Activated T-cell treated with anti-CD3 and anti-CD28 coated beads, Interleukin-2, amount 50 U/mL, for 24 hours (primary cell): ENCODE data around the gene SCART1.
"Not testable (repeated sequence)": the region's sequence is repeated elsewhere in the genome, so short reads cannot be mapped to it uniquely, and the experiment has no call there.

Experiments
- DNase-seq: peaks from one replicate; pipeline ENCODE4 v3.0.0-alpha.2; 2020
- H3K27ac Mint-ChIP-seq: 2 replicates; pipeline ENCODE4 v1.8.0; 2020; ENCODE audit warnings: mild to moderate bottlenecking, mixed read lengths
- H3K27me3 Mint-ChIP-seq: 2 replicates; pipeline ENCODE4 v1.8.0; 2020; ENCODE audit warnings: mixed read lengths
- H3K36me3 Mint-ChIP-seq: 2 replicates; pipeline ENCODE4 v1.8.0; 2020; ENCODE audit warnings: low read depth, mixed read lengths
- H3K4me1 Mint-ChIP-seq: 2 replicates; pipeline ENCODE4 v1.8.0; 2020; ENCODE audit warnings: low read depth, mixed read lengths
- H3K4me3 Mint-ChIP-seq: 2 replicates; pipeline ENCODE4 v1.8.0; 2020; ENCODE audit warnings: mild to moderate bottlenecking, moderate library complexity, mixed read lengths
- H3K9me3 Mint-ChIP-seq: 2 replicates; pipeline ENCODE4 v1.8.0; 2020; ENCODE audit warnings: mixed read lengths

The SCART1 gene

DNA sequence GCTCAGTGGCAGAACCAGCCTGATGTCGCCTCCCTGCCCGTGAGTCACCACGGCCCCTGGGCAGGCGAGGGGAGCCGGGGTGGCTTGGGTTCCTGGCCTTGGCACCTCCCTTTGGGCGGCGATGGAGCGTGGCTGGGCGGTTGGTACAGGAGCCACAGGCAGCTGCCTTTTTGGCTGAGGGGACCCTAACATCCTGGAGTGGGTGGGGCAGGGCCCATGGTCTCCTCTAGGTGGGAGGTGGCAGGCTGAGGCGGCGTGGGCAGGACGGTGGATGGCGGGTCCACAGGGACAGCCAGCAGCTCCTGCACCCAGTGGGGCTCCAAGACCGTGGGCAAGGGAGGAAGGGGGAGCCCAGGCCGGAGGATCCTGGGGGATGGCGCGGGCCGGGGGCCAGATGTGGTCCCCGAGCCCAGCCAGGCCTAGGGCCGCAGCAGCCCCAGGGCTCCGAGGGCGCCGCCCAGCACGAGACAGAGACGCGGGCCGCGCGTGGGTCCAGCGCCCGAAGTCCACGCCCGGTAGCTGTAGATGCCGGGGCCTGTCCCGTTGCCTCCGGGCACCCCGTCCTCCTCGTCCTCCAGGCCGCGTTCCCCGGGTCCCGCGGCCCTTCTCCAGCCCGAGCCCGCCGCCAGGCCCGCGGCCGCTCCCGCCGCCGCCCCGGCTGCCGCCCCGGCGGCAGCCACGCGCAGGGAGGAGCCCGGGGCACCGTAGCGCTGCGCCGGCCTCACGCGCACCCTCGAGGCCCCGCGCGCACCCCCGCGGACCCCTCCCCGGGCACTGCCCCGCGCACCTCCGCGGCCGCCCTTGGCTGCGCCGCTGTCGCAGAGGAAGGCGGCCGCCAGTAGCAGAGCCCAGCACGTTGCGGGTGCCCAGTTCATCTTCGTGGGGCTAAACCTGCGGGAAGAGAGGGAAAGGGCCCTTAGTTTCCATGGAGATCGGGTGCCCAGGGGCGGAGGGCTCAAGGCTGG lies 30.7 kb upstream of the SCART1 start:
- Mint-ChIP-seq H3K4me1 (peaks cover 8% of the 10 kb centered on the region), H3K4me3 (peak overlapping the region; percentile 35), H3K9me3 (no peaks in the 10 kb centered on the region), H3K36me3 (peaks cover 36% of the 10 kb centered on the region), H3K27ac (no peak overlapping the region), H3K27me3 (peaks cover 6% of the 10 kb centered on the region)
- peak; percentile 47 for DNase-seq

DNA sequence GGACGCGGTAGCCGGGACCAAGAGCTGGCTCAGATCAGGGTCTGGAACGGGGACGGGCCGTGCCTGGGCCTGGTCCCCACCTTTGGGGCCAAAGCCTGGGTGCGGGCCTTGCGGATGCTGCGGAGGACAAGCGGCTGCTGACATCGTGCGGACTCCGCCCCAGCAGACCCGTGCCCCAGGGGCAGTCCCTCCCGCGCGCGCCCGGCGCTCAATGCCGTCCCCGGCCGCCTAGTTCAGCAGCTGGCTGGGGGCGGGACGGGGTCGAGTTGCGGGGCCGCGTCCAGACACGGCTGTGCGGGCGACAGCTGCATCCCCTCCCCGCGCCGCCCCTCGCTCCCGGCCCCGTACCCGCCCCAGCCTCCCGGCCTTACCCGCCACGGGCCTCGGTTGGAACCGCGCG lies 29.6 kb upstream of the SCART1 start:
- H3K9me3 Mint-ChIP-seq, H3K4me3 Mint-ChIP-seq, H3K27me3 Mint-ChIP-seq, H3K4me1 Mint-ChIP-seq, DNase-seq, H3K27ac Mint-ChIP-seq: not testable (repeated sequence)
- H3K36me3 Mint-ChIP-seq = peaks cover 26% of the 10 kb centered on the region

DNA sequence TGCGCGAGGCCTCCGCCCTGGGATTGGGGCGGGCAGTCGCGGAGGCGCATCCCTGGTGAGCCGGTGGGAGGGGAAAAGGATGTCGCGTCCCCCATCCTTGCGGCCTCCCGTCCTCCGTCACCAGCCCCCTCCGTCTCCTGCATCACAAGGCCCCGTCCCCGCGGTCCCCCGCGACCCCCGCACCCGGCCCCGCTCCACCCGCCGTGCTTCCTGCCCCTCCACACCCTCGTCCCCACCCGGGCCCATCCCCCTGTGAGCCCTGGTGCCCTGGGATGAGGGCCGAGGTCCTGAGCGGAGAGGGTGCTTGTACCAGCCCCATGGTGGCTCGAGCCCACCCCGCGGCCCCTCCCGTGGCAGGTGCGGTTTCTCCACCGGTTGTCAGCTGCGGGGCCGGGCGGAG lies 29.1 kb upstream of the SCART1 start, which contains the start of gene SPRN:
Gene SPRN (minus strand): TSS at position 25 of the 400 bp plus-strand sequence. CDS start 944 bp downstream, outside the sequence.
- H3K4me1 Mint-ChIP-seq, H3K27ac Mint-ChIP-seq, DNase-seq, H3K27me3 Mint-ChIP-seq, H3K9me3 Mint-ChIP-seq: not testable (repeated sequence)
- peak within 1 kb of the TSS; percentile 35 for H3K4me3 Mint-ChIP-seq
- H3K36me3 Mint-ChIP-seq = peaks cover 21% of the 10 kb centered on the region

DNA sequence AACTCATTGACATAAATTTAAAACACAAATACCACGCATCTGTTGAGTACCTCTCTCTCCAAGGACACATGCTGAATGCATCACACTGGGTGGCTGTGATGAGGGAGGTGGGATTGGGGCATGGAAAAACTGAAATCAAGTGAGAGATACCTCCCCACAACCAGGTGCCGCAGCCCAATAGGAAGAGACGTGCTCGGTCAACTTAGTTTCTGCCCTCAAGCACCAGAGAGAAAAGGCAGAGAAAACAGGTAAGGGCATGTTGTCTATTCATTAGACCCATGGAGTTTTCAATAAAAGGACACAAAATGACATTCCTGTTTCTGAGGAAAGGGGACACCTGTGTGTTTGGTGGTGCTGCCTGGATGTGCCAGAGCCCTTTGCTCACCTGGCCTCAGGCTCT lies 24.2 kb upstream of the SCART1 start:
- not testable (repeated sequence) for H3K4me3 Mint-ChIP-seq, H3K27me3 Mint-ChIP-seq, H3K27ac Mint-ChIP-seq, H3K36me3 Mint-ChIP-seq, H3K9me3 Mint-ChIP-seq, H3K4me1 Mint-ChIP-seq, DNase-seq

DNA sequence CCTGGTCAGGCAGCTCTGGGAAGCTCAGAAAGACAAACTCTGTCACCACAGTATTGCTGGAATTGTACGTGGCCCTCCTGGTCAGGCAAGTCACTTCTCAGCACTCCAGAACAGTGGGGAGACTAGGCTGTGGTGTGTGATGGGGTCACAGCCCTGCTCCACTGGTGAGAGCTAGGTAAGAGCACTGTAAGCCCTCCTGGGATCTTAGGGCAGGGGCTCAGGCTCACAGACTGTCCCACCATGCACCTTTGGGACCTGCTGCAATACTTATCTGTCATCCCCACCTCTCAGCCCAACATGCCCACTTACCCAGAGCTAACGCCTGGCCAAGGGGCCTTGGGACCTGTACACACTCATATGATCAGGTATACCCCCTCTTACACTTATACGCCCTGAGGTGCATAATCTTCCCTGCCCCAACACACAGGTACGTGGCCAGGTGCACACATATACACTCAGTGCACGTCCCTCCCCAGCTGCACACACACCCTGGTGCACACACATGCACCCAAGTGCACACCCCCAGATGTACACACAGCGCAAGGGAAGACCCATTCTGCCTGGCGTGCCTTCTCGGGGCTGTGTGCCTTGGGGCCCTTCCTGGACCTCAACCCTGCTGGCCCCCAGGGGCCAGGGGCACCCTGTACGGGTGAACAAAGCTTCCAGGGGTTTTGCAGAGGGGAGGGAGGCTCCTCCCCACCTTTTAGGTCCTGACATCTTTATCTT lies 21.7 kb upstream of the SCART1 start:
- not testable (repeated sequence) for H3K27ac Mint-ChIP-seq, H3K4me3 Mint-ChIP-seq, DNase-seq, H3K36me3 Mint-ChIP-seq, H3K9me3 Mint-ChIP-seq, H3K4me1 Mint-ChIP-seq
- H3K27me3 Mint-ChIP-seq = peaks cover 17% of the 10 kb centered on the region

DNA sequence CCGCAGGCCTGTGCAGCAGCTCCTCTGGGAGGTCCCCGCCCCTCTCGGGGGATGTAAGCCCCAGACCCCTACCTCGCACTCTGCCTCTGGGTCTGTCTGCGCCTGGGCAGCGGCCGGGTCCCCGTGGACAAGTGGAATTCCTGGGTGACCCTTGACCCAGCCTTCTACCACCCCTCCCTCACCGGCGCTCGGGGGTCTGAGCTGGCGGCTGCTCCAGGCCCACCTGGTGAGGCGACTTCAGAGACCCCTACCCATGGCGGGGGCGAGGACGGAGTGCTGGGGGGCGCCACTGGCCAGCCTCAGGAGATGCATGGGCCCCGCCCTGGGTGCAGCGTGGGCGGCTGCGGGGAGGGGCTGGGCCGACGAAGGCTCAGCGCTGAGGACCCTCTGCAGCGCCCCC lies 21.0 kb upstream of the SCART1 start:
- not testable (repeated sequence) for H3K27ac Mint-ChIP-seq, DNase-seq, H3K4me1 Mint-ChIP-seq, H3K4me3 Mint-ChIP-seq, H3K36me3 Mint-ChIP-seq, H3K9me3 Mint-ChIP-seq
- peaks cover 20% of the 10 kb centered on the region for H3K27me3 Mint-ChIP-seq

DNA sequence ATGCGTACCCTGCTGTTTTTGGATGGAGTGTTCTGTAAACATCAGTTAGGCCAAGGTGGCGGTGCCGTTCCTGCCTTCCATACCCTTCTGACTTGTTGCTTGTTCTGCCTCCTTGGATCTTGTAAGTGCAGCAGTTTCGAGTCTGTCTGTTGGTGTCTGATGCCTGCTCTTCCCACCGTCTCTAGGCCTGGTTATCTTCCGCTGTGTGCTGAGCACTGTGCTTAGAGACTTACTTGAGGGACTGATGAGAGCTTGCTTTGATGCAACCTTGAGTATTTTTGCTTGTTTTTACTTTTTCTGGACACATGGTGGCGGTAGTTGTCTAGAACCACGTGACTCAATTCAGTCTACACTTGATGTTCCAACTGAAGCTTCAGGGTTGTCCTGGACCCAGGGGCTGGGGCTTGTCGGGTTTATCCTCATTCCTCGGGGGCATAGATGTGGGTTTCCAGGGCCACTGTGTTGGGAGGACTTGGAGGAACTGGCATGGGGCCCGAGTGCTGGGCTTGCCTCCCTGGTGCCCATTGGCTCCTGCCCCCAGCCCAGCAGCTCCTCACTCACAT lies 15.0 kb upstream of the SCART1 start:
- DNase-seq = no peak
- Mint-ChIP-seq H3K4me1 (peaks cover 25% of the 10 kb centered on the region), H3K27me3 (peaks cover 15% of the 10 kb centered on the region), H3K4me3 (no peak overlapping the region), H3K9me3 (no peaks in the 10 kb centered on the region), H3K36me3 (no peaks in the 10 kb centered on the region), H3K27ac (no peak overlapping the region)

DNA sequence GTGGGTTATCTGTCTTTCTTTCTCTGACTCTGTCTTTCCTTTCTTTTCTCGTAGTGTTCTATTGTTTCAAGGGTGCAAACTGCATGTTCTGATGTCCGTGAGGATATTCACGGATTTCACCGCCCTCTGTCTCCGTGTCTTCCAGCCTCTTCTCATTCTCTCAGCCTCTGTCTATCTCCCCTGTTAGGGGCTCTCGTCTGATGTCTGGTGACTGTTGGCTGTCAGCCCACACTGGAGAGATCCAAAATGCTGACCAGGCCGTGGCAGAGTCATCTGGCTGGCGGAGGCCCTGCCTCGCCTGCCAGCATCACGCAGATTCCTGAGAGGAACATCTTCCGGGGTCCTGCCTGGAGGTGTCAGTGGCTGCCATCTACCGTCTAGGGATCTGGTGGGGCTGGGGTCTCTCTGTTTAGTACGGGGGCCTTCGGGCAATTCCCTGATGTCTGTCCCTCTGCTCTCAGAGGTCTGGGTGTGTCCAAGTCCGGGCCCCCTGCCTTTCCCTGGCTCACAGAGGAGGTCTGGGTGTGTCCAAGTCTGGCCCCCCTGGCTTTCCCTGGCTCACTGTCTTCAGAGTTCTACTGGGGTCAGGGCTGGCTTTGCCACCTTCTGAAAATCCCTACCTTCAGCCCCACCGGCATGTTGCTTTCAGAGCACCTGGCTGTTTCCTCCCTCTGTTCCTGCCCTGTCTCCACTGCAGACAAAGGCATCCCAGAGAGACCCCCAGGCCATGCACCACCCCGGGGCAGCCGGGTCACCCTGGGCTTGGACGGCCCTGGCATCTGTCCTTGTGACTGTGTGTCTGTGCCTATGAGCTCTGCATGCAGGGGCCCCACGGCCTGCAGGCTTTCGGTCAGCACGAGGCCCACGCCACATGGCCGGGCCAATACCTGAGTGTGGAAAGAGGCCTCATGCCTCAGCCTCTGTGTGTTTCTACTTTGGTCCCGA lies 14.0 kb upstream of the SCART1 start:
- Mint-ChIP-seq H3K27me3 (peaks cover 11% of the 10 kb centered on the region), H3K9me3 (no peaks in the 10 kb centered on the region), H3K36me3 (no peaks in the 10 kb centered on the region), H3K27ac (no peak overlapping the region), H3K4me1 (peaks cover 25% of the 10 kb centered on the region), H3K4me3 (no peak overlapping the region)
- DNase-seq = no peak

DNA sequence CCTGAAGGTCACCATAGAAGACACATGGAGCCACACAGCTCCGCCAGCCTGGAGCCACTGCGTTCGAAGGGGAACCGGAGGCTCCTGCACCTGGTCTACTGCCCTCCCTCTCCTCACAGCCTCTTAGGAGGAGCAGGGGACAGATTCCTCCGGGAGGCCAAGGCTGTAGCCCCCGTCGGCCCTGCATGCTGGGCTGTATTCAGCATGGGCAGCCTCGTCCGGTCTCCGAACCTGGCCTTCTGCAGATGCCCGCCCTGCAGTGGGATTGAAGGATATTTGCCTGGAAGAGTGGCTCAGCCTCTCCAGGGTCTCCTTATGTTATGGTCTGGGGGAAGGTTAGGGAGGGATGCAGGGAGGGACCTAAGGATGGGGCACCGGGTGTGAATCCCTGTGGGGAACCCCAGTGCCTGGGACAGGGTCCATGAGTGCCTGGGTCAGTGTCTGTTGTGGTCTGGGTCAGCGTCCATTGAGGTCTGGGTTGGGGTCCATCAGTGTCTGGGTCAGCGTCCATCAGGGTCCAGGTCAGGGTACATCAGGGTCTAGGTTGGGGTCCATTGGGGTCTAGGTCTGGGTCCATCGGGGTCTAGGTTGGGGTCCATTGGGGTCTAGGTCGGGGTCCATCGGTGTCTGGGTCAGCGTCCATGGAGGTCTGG lies 13.0 kb upstream of the SCART1 start:
- no peak overlapping the region for H3K4me3 Mint-ChIP-seq
- H3K36me3 Mint-ChIP-seq = peaks cover 2% of the 10 kb centered on the region
- no peaks in the 10 kb centered on the region for H3K9me3 Mint-ChIP-seq
- H3K4me1 Mint-ChIP-seq = peaks cover 25% of the 10 kb centered on the region
- peaks cover 8% of the 10 kb centered on the region for H3K27me3 Mint-ChIP-seq
- H3K27ac Mint-ChIP-seq = no peak overlapping the region
- no peak for DNase-seq

DNA sequence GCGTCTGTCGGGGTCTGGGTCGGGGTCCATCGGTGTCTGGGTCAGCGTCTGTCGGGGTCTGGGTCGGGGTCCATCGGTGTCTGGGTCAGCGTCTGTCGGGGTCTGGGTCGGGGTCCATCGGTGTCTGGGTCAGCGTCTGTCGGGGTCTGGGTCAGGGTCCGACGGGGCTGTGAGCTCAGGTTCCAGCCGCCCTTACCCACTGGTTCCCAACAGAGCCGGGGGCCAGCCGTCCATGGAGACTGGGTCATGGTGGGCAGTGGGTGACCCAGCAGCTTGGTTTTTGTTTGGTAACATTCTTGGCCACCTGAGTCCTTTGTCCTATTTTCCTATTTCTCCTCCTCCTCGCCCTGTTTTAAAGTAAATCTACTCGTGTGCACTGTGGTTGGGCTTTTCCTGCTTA lies 12.4 kb upstream of the SCART1 start:
- not testable (repeated sequence) for H3K4me3 Mint-ChIP-seq, H3K9me3 Mint-ChIP-seq, DNase-seq, H3K36me3 Mint-ChIP-seq, H3K27ac Mint-ChIP-seq, H3K27me3 Mint-ChIP-seq
- peaks cover 25% of the 10 kb centered on the region for H3K4me1 Mint-ChIP-seq

DNA sequence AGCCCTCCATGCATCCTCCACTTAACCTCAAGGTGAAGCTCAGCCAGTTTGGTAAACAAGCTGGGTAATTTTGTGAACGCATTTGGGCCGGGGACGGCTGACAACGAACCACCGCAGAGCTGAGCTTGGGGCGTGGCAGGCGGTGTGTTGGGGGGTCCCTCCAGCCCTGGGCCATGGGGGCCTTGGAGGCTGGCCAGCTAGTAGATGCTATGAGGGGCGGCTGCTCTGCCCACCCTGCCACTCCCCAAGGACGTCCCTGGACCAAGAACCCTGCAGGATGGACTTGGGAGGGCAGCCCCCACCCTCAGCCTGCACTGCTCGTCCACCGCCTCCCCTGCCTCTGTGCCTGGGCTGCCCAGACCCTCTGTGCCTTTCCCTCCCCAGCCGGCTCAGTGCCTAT lies 12.0 kb upstream of the SCART1 start:
- peak overlapping the region; percentile 56 for H3K4me3 Mint-ChIP-seq
- no peak overlapping the region for H3K27ac Mint-ChIP-seq

DNA sequence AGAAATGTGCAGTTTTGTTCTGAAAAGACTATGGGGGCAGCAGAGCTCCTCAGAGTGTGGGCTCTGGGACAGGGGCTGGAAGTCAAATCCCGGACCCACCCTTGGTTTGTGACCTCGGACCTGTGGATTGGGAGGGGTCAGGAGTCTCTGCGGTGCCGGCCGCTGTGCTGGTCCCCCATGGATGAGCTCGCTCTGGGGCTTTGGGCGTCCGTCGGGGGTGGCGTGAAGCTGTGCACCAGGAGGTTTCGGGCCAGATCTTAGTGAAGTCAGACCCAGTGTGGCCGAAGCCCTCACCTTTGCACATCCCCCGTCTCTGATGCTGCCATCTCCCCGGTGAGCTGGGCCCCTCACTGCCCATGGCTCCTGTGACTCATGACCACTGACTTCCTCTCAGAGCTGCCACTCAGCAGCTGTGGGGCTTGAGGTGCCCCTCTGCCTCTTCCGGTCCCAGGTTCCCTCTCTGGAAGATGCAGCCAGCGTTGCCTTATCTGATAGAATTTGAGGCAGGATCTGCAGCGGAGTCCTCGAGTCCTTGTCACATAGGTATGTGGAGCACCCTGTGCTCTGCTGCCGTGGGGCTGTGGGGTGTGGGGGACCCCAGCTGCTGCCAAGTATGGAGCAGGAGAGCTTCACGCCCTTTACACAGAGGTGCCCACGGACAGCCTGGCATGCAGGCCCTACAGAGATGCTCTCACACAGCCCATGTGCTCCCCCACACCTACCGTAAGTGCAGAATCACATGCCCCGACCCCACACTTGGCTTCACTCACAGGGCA lies 11.4 kb upstream of the SCART1 start:
- Mint-ChIP-seq H3K36me3 (peaks cover 7% of the 10 kb centered on the region), H3K27ac (peak overlapping the region; percentile 50), H3K4me1 (peaks cover 25% of the 10 kb centered on the region), H3K4me3 (peak overlapping the region; percentile 56), H3K27me3 (no peaks in the 10 kb centered on the region), H3K9me3 (peaks cover 7% of the 10 kb centered on the region)
- no peak for DNase-seq

More for the DNA sequence above, 12.0 kb upstream of the SCART1 start:
- Mint-ChIP-seq H3K36me3 (peaks cover 5% of the 10 kb centered on the region), H3K9me3 (peaks cover 3% of the 10 kb centered on the region), H3K27me3 (peaks cover 3% of the 10 kb centered on the region), H3K4me1 (peaks cover 25% of the 10 kb centered on the region)
- DNase-seq = no peak
